PC-3 (cell line): ENCODE results near the gene NTRK1. TPM values are rescaled to one million over a fixed set of nuclear protein-coding genes. Genes with fewer than 3 reads are reported as not detected.

Source experiments
- ATAC-seq: fragments of 200-7000 bp; cut with Tn5 transposase; 2 replicates; pipeline ENCODE4 v1.9.1; 2020; ENCODE audit warnings: mild to moderate bottlenecking, moderate library complexity
- BruUV-seq: library from RNA; stranded (reverse); fragments of 400-500 nt; replicated peaks from 2 replicates; lab custom pipeline; 2021; lab: Mats Ljungman, UMichigan
- CTCF ChIA-PET: fragments of 300-600 bp; sonication (Branson Sonifier 250); formaldehyde crosslinking; loops from one replicate; lab custom pipeline; 2022; ENCODE audit warnings: antibody characterized with exemption; lab: Charles Lee
- POLR2A ChIA-PET: fragments of 300-600 bp; sonication (Branson Sonifier 250); formaldehyde crosslinking; loops from one replicate; lab custom pipeline; 2022; ENCODE audit warnings: antibody characterized with exemption; ENCODE audit not compliant: unreplicated experiment; lab: Charles Lee
- DNase-seq: peaks from one replicate; pipeline ENCODE4 v3.0.0-alpha.2; 2015
- H2AFZ ChIP-seq: fragments of 300-600 bp; sonication (generic); 2 replicates; pipeline ENCODE4 v1.6.0; 2016; ENCODE audit warnings: antibody characterized with exemption, low read length
- H3F3A ChIP-seq: fragments of 300-600 bp; sonication (generic); one replicate; pipeline ENCODE4 v1.6.0; 2017; ENCODE audit warnings: antibody characterized with exemption, low read length, control low read depth, mild to moderate bottlenecking; ENCODE audit not compliant: unreplicated experiment
- H3K27ac ChIP-seq: fragments of 300-600 bp; sonication (generic); 2 replicates; pipeline ENCODE4 v1.5.1; 2016; ENCODE audit warnings: mild to moderate bottlenecking, low read length
- H3K27me3 ChIP-seq: fragments of 300-600 bp; sonication (generic); 2 replicates; pipeline ENCODE4 v1.6.1; 2016; ENCODE audit warnings: low read length, mixed read lengths
- H3K36me3 ChIP-seq: fragments of 300-600 bp; sonication (generic); 2 replicates; pipeline ENCODE4 v1.6.1; 2016; ENCODE audit warnings: low read depth, mixed run types, low read length, mixed read lengths
- H3K4me1 ChIP-seq: fragments of 300-600 bp; sonication (generic); 2 replicates; pipeline ENCODE4 v1.5.1; 2016; ENCODE audit warnings: low read length; ENCODE audit not compliant: insufficient read depth
- H3K4me2 ChIP-seq: fragments of 300-600 bp; sonication (generic); 2 replicates; pipeline ENCODE4 v1.6.0; 2016; ENCODE audit warnings: low read length
- H3K4me3 ChIP-seq: fragments of 300-600 bp; sonication (generic); 2 replicates; pipeline ENCODE4 v1.5.1; 2016; ENCODE audit warnings: mild to moderate bottlenecking, low read length, mixed read lengths
- H3K79me2 ChIP-seq: fragments of 300-600 bp; sonication (generic); 2 replicates; pipeline ENCODE4 v1.6.1; 2017; ENCODE audit warnings: low read length, mixed read lengths
- H3K9ac ChIP-seq: fragments of 300-600 bp; sonication (generic); 2 replicates; pipeline ENCODE4 v1.6.0; 2016; ENCODE audit warnings: mild to moderate bottlenecking, low read length
- H3K9me2 ChIP-seq: fragments of 300-600 bp; sonication (generic); replicated peaks from 2 replicates; pipeline ENCODE4 v1.6.1; 2016; ENCODE audit warnings: mixed run types, low read length, mixed read lengths
- H3K9me3 ChIP-seq: fragments of 300-600 bp; sonication (generic); 2 replicates; pipeline ENCODE4 v1.6.1; 2016; ENCODE audit warnings: low read length, mixed read lengths
- H4K20me1 ChIP-seq: fragments of 300-600 bp; sonication (generic); 2 replicates; pipeline ENCODE4 v1.6.1; 2016; ENCODE audit warnings: low read length, mixed read lengths
- EZH2 ChIP-seq: fragments of 300-600 bp; sonication (generic); IDR thresholded peaks from one replicate; pipeline ENCODE4 v1.6.1; 2017; ENCODE audit warnings: antibody characterized with exemption, mild to moderate bottlenecking, low read length; ENCODE audit not compliant: unreplicated experiment
- EZH2phosphoT487 ChIP-seq: fragments of 300-600 bp; sonication (generic); IDR thresholded peaks from 2 replicates; pipeline ENCODE4 v1.6.1; 2018; ENCODE audit warnings: mild to moderate bottlenecking, antibody characterized with exemption, low read length, borderline replicate concordance
- intact Hi-C: fragments of 100-400 bp; cut with micrococcal nuclease; formaldehyde crosslinking; loops from 2 replicates; pipeline ENCODE4 v1.9.0; 2023
- total RNA-seq: library from RNA; depleted of rRNA; stranded (reverse); fragments of >200 nt; gene quantifications from 2 replicates; pipeline ENCODE4 v1.2.3, GENCODE V29; 2014
- TF ChIP-seq, protein P1 (sequence below): fragments of 300-600 bp; sonication (generic); conservative IDR thresholded peaks from 2 replicates; pipeline ENCODE4 v1.5.1; 2017; ENCODE audit warnings: antibody characterized with exemption, low read depth, mild to moderate bottlenecking, low read length

The NTRK1 gene
- total RNA-seq, 1 experiment from 2014 or later, result 0.15 TPM

DNA sequence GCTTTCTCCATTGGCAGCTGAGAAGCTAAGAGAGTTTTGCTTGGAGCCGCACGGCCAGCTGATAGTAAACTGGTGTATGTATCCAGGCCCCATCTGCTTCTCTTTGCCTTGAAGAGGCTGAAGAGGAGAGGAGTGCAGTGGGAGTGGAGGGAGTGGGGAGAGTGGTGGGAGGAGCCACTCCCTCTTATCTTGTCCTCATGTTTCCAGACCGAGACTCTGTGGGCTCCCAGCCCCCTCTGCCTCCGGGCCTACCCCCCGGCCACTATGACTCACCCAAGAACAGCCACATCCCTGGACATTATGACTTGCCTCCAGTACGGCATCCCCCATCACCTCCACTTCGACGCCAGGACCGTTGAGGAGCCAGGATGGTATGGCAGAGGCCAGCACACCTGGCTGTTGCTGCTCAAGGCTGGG lies 53.8 kb downstream of the NTRK1 start:
- Histone ChIP-seq H3K9me2 (no peaks in the 10 kb centered on the region), H3K27me3 (no peaks in the 10 kb centered on the region), H3K9me3 (no peaks in the 10 kb centered on the region), H3K27ac (no peak overlapping the region), H3K36me3 (peaks cover 15% of the 10 kb centered on the region), H3F3A (no peaks in the 10 kb centered on the region), H4K20me1 (no peaks in the 10 kb centered on the region), H3K79me2 (no peaks in the 10 kb centered on the region), H3K4me3 (no peak overlapping the region), H2AFZ (no peak overlapping the region), H3K4me2 (no peak overlapping the region), H3K4me1 (peaks cover 6% of the 10 kb centered on the region; the same call in 1 of the 2 replicates), H3K9ac (no peak overlapping the region)
- TF ChIP-seq EZH2, result no peak
- no peak for TF ChIP-seq EZH2phosphoT487
- no peak for ATAC-seq
- no TSS peak for BruUV-seq
- intact Hi-C loops, result no loop called here
- CTCF ChIA-PET, result no interaction called here
- POLR2A ChIA-PET, result no interaction called here
- no peak for DNase-seq

DNA sequence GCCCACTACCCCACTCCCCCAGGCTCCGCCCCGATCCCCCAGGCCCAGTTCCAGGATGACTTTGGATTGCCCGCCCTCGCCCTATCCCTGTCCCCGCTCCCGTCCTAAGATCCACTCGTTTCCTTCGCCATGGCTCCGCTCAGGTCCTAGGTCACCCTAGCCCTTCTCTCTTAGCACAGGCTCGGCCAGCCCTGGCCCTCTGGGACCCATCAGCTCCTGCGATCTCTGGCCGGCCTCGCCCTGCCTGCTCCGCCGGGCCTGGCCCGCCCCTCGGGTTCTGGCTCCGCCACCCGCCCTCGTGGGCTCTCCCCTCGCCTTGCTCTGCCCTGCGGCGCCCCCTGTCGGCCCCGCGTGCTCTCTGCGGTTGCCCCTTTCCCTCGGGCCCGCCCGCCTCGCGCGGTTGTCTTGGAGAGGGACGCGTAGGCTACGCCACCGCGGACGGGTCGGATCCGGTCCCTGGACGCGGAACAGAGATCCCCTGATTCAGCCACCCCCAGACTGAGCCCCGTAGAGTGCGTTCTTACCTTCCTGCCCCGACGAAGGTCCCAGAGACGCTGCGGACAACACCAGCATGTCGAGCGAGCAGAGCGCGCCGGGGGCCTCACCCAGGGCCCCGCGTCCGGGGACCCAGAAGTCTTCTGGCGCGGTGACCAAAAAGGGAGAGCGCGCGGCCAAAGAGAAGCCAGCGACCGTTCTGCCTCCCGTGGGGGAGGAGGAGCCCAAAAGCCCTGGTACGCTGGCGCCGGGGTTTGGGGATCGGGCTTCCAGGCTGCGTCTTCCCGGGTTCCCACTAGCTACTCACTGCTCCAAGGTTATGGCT lies 59.8 kb downstream of the NTRK1 start, which contains the start of gene LRRC71:
TSS of gene LRRC71 (plus strand) at position 400 of the 820 bp plus-strand sequence. CDS start at position 572, 172 bp downstream.
- no peak within 1 kb of the TSS for H3K4me3 ChIP-seq
- DNase-seq, result peak; percentile 46
- POLR2A ChIA-PET, result interaction anchor here (0.7 kb wide), 1 partner anchor 12 kb away, joined by 3 read pairs; no protein-coding TSS in a partner anchor

DNA sequence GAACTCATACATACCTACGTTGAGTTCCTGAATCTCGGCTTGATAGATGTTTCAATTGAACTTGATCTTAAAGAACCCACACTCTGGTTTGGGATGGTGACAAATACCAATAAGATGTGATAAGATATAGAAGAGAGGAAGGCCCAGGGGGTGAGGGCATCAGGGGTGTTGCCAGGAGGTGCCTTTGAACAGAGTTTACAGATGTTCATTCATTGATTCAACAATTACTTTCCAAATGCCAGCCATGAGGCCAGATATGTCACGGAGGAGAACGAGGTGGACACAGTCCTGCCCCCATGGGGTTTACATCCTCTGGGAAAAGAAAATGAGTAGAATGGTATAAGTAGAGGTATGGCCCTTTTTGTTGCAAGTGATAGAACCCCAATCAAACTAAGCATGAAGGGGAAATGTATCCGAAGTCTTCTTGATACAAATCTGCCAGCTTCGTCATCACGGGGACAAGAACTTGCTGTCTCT lies 60.4 kb downstream of the NTRK1 start:
- BruUV-seq, result no TSS peak
- Histone ChIP-seq H3K9me2 (no peaks in the 10 kb centered on the region), H3K4me3 (no peak overlapping the region), H3K27ac (no peak overlapping the region), H4K20me1 (no peaks in the 10 kb centered on the region), H3K4me2 (no peak overlapping the region), H3K9ac (no peak overlapping the region), H3K36me3 (peaks cover 3% of the 10 kb centered on the region; the same call in 1 of the 2 replicates), H3K27me3 (no peaks in the 10 kb centered on the region), H2AFZ (no peak overlapping the region), H3K9me3 (no peaks in the 10 kb centered on the region), H3K4me1 (peaks cover 16% of the 10 kb centered on the region), H3F3A (peaks cover 5% of the 10 kb centered on the region), H3K79me2 (no peaks in the 10 kb centered on the region)
- DNase-seq, result no peak
- ChIA-PET POLR2A (interaction anchor here (0.7 kb wide), 1 partner anchor 11 kb away, joined by 3 read pairs; no protein-coding TSS in a partner anchor), CTCF (no interaction called here)
- intact Hi-C loops, result no loop called here
- ATAC-seq, result no peak
- TF ChIP-seq EZH2phosphoT487 (no peak), EZH2 (no peak)
- TF ChIP-seq, protein P1, sequence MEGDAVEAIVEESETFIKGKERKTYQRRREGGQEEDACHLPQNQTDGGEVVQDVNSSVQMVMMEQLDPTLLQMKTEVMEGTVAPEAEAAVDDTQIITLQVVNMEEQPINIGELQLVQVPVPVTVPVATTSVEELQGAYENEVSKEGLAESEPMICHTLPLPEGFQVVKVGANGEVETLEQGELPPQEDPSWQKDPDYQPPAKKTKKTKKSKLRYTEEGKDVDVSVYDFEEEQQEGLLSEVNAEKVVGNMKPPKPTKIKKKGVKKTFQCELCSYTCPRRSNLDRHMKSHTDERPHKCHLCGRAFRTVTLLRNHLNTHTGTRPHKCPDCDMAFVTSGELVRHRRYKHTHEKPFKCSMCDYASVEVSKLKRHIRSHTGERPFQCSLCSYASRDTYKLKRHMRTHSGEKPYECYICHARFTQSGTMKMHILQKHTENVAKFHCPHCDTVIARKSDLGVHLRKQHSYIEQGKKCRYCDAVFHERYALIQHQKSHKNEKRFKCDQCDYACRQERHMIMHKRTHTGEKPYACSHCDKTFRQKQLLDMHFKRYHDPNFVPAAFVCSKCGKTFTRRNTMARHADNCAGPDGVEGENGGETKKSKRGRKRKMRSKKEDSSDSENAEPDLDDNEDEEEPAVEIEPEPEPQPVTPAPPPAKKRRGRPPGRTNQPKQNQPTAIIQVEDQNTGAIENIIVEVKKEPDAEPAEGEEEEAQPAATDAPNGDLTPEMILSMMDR, result no peak

More for the DNA sequence above, 59.8 kb downstream of the NTRK1 start, which contains the start of gene LRRC71:
- Histone ChIP-seq H3K27me3 (no peaks in the 10 kb centered on the region), H3K79me2 (no peaks in the 10 kb centered on the region), H3F3A (no peaks in the 10 kb centered on the region), H3K9me3 (no peaks in the 10 kb centered on the region), H3K27ac (no peak within 1 kb of the TSS), H2AFZ (no peak within 1 kb of the TSS), H3K4me2 (no peak within 1 kb of the TSS), H3K36me3 (peaks cover 3% of the 10 kb centered on the region; the same call in 1 of the 2 replicates), H3K9me2 (no peaks in the 10 kb centered on the region), H3K9ac (no peak within 1 kb of the TSS), H3K4me1 (peaks cover 10% of the 10 kb centered on the region), H4K20me1 (no peaks in the 10 kb centered on the region)
- TF ChIP-seq, protein P1, result peak; percentile 68
- TF ChIP-seq EZH2, result no peak
- CTCF ChIA-PET, result interaction anchor here (0.6 kb wide), 1 partner anchor 86 kb away, joined by 3 read pairs; no protein-coding TSS in a partner anchor
- no TSS peak for BruUV-seq
- intact Hi-C loops, result no loop called here
- peak; percentile 52 for ATAC-seq
